Glutamatergic neuron (in vitro differentiated cells): Measurements from ENCODE around the gene KLHL22. TPM values are rescaled to one million over a fixed set of nuclear protein-coding genes. Genes with fewer than 3 reads are reported as not detected.

Source experiments
- total RNA-seq: library from RNA; stranded (reverse); fragmentation: NEBNext Ultra II Directional; extraction: Animal tissue kit (Norgen Biotek cat#: 25700); gene quantifications from one replicate; pipeline ENCODE4 v1.2.1, GENCODE V29; 2021; ENCODE audit not compliant: unreplicated experiment

KLHL22 gene
- total RNA-seq, 1 donor from 2014 or later, result 20.2 TPM

Other genes with a start within 250 kb of the KLHL22 start
- 38.3 TPM for gene RTN4R, start 227.5 kb downstream of the KLHL22 start, total RNA-seq
- gene DGCR6L, start 175.7 kb downstream of the KLHL22 start, total RNA-seq, result 24.1 TPM
- gene ZNF74, start 101.6 kb downstream of the KLHL22 start, total RNA-seq, result 50.3 TPM
- gene SCARF2, start 58.0 kb downstream of the KLHL22 start, total RNA-seq, result 3.4 TPM
- 83.6 TPM for gene MED15, start 11.8 kb upstream of the KLHL22 start, total RNA-seq